GM12891 (cell line): ENCODE data around the gene SPINDOC.

Source experiments
- PAX5 ChIP-seq: IDR thresholded peaks from 2 replicates; pipeline ENCODE4 v1.6.1; 2011; ENCODE audit warnings: low read length, moderate library complexity, mild to moderate bottlenecking; ENCODE audit not compliant: insufficient read depth, severe bottlenecking
- POLR2A ChIP-seq: IDR thresholded peaks from 2 replicates; pipeline ENCODE4 v1.6.1; 2011; ENCODE audit warnings: low read depth, low read length, control low read depth
- POLR2AphosphoS5 ChIP-seq: IDR thresholded peaks from 2 replicates; pipeline ENCODE4 v1.6.1; 2011; ENCODE audit warnings: low read depth, low read length, control low read depth
- POU2F2 ChIP-seq: IDR thresholded peaks from 2 replicates; pipeline ENCODE4 v1.6.1; 2011; ENCODE audit warnings: low read depth, mild to moderate bottlenecking, control low read depth, low read length, moderate library complexity
- TAF1 ChIP-seq: IDR thresholded peaks from 2 replicates; pipeline ENCODE4 v1.6.1; 2011; ENCODE audit warnings: low read depth, low read length, control low read depth

- TF ChIP-seq POLR2A, result no peak
- TF ChIP-seq PAX5, result no peak
- TF ChIP-seq POLR2AphosphoS5, result no peak
- no peak for TF ChIP-seq TAF1
- TF ChIP-seq POU2F2, result no peak
Measured at GRCh38 chr11:63767267-63767564, 46.0 kb upstream of the SPINDOC start.
